ENCODE data around the gene CLEC10A. TPM values are rescaled to one million over a fixed set of nuclear protein-coding genes. Genes with fewer than 3 reads are reported as not detected.
"Not testable (repeated sequence)": the region's sequence is repeated elsewhere in the genome, so short reads cannot be mapped to it uniquely, and the experiment has no call there.

CLEC10A gene
- polyA plus RNA-seq (2013, experiment 1 of 2): not detected
- not detected for polyA plus RNA-seq (2013, experiment 2 of 2)

- Histone ChIP-seq H3K79me1 (ENCODE audit: low read length) (no peaks in the 10 kb centered on the region), H2AK5ac (ENCODE audit: low read length) (no peak within 1 kb of the TSS), H3K23ac (ENCODE audit: low read length) (no peak within 1 kb of the TSS), H3K36me3 (ENCODE audit: control insufficient read depth, insufficient read depth, low read length) (no peaks in the 10 kb centered on the region), H2BK15ac (replicated peaks; ENCODE audit: low read depth) (no peak within 1 kb of the TSS), H3K4me1 (ENCODE audit: control insufficient read depth, low read depth, low read length) (no peaks in the 10 kb centered on the region), H3K27me3 (ENCODE audit: insufficient read depth, low read length, poor library complexity) (no peaks in the 10 kb centered on the region), H3K4ac (ENCODE audit: low read depth, low read length) (no peak within 1 kb of the TSS), H3K18ac (ENCODE audit: low read length) (no peak within 1 kb of the TSS), H3K4me3 (ENCODE audit: low read length) (no peak within 1 kb of the TSS), H3K4me2 (ENCODE audit: low read length) (no peak within 1 kb of the TSS), H3K79me2 (ENCODE audit: control insufficient read depth, insufficient read depth, low read length) (no peaks in the 10 kb centered on the region), H3K56ac (ENCODE audit: low read length) (no peak within 1 kb of the TSS), H3K27ac (ENCODE audit: low read depth, low read length) (no peak within 1 kb of the TSS), H2BK120ac (ENCODE audit: low read depth, low read length) (no peak within 1 kb of the TSS), H4K8ac (ENCODE audit: low read depth, low read length) (no peak within 1 kb of the TSS), H2BK5ac (ENCODE audit: low read length) (no peak within 1 kb of the TSS), H3K9ac (ENCODE audit: low read length) (no peak within 1 kb of the TSS), H4K5ac (ENCODE audit: low read length) (no peak within 1 kb of the TSS)
- DNase-seq: no peak
- no CpG with 5 or more reads among the region's 15 CpGs for WGBS (ENCODE audit: extremely low coverage, insufficient coverage, low lambda C conversion rate)
Measured at GRCh38 chr17:7079581-7080455, at the start of gene CLEC10A. Gene CLEC10A, minus strand, starts transcription at chr17:7080251. Its CDS starts 1,439 bp downstream, at chr17:7078812.

- H3K79me2 ChIP-seq (ENCODE audit: control insufficient read depth, insufficient read depth, low read length): no peaks in the 10 kb centered on the region
- no peaks in the 10 kb centered on the region for H3K79me1 ChIP-seq (ENCODE audit: low read length)
Measured at GRCh38 chr17:7129311-7129710, 49.3 kb upstream of the CLEC10A start.

GRCh38 chr17:7128160-7128559 is 48.1 kb upstream of the CLEC10A start:
- Histone ChIP-seq H3K23ac (ENCODE audit: low read length) (no peak overlapping the region), H3K4me3 (ENCODE audit: low read length) (no peak overlapping the region), H3K27ac (ENCODE audit: low read depth, low read length) (no peak overlapping the region), H3K9ac (ENCODE audit: low read length) (no peak overlapping the region), H3K79me1 (ENCODE audit: low read length) (no peaks in the 10 kb centered on the region), H4K5ac (ENCODE audit: low read length) (no peak overlapping the region), H2BK5ac (ENCODE audit: low read length) (no peak overlapping the region), H3K79me2 (ENCODE audit: control insufficient read depth, insufficient read depth, low read length) (no peaks in the 10 kb centered on the region), H3K27me3 (ENCODE audit: insufficient read depth, low read length, poor library complexity) (no peaks in the 10 kb centered on the region), H2BK15ac (replicated peaks; ENCODE audit: low read depth) (no peak overlapping the region), H2AK5ac (ENCODE audit: low read length) (no peak overlapping the region), H3K18ac (ENCODE audit: low read length) (no peak overlapping the region), H3K56ac (ENCODE audit: low read length) (no peak overlapping the region), H3K4me2 (ENCODE audit: low read length) (no peak overlapping the region), H4K8ac (ENCODE audit: low read depth, low read length) (no peak overlapping the region), H3K4ac (ENCODE audit: low read depth, low read length) (no peak overlapping the region), H2BK120ac (ENCODE audit: low read depth, low read length) (no peak overlapping the region), H3K36me3 (ENCODE audit: control insufficient read depth, insufficient read depth, low read length) (no peaks in the 10 kb centered on the region), H3K4me1 (ENCODE audit: control insufficient read depth, low read depth, low read length) (peaks cover 6% of the 10 kb centered on the region)
- no CpG with 5 or more reads among the region's 5 CpGs for WGBS (ENCODE audit: extremely low coverage, insufficient coverage, low lambda C conversion rate)
- no peak for DNase-seq

More at GRCh38 chr17:7129311-7129710, 49.3 kb upstream of the CLEC10A start:
- no peak overlapping the region for H4K8ac ChIP-seq (ENCODE audit: low read depth, low read length)
- no peak overlapping the region for H2AK5ac ChIP-seq (ENCODE audit: low read length)
- H3K4me1 ChIP-seq (ENCODE audit: control insufficient read depth, low read depth, low read length): peaks cover 6% of the 10 kb centered on the region
- WGBS (ENCODE audit: extremely low coverage, insufficient coverage, low lambda C conversion rate): no CpG with 5 or more reads among the region's 8 CpGs
- no peak overlapping the region for H4K5ac ChIP-seq (ENCODE audit: low read length)
- no peaks in the 10 kb centered on the region for H3K36me3 ChIP-seq (ENCODE audit: control insufficient read depth, insufficient read depth, low read length)
- H2BK5ac ChIP-seq (ENCODE audit: low read length): no peak overlapping the region
- no peak overlapping the region for H3K4me3 ChIP-seq (ENCODE audit: low read length)
- H3K4ac ChIP-seq (ENCODE audit: low read depth, low read length): no peak overlapping the region
- no peak overlapping the region for H3K9ac ChIP-seq (ENCODE audit: low read length)
- no peak overlapping the region for H3K27ac ChIP-seq (ENCODE audit: low read depth, low read length)
- H2BK15ac ChIP-seq (replicated peaks; ENCODE audit: low read depth): no peak overlapping the region
- H2BK120ac ChIP-seq (ENCODE audit: low read depth, low read length): no peak overlapping the region
- H3K27me3 ChIP-seq (ENCODE audit: insufficient read depth, low read length, poor library complexity): no peaks in the 10 kb centered on the region
- H3K23ac ChIP-seq (ENCODE audit: low read length): no peak overlapping the region
- H3K18ac ChIP-seq (ENCODE audit: low read length): no peak overlapping the region
- no peak for DNase-seq
- no peak overlapping the region for H3K56ac ChIP-seq (ENCODE audit: low read length)
- H3K4me2 ChIP-seq (ENCODE audit: low read length): no peak overlapping the region

GRCh38 chr17:7127501-7127900 is 47.5 kb upstream of the CLEC10A start:
- not testable (repeated sequence) for H3K79me1 ChIP-seq (ENCODE audit: low read length); H3K27me3 ChIP-seq (ENCODE audit: insufficient read depth, low read length, poor library complexity); H3K4ac ChIP-seq (ENCODE audit: low read depth, low read length); H3K4me1 ChIP-seq (ENCODE audit: control insufficient read depth, low read depth, low read length); H3K9ac ChIP-seq (ENCODE audit: low read length); H3K23ac ChIP-seq (ENCODE audit: low read length); H3K4me3 ChIP-seq (ENCODE audit: low read length); H3K18ac ChIP-seq (ENCODE audit: low read length); H3K27ac ChIP-seq (ENCODE audit: low read depth, low read length); H2BK15ac ChIP-seq (replicated peaks; ENCODE audit: low read depth); H4K5ac ChIP-seq (ENCODE audit: low read length); H3K4me2 ChIP-seq (ENCODE audit: low read length); H3K79me2 ChIP-seq (ENCODE audit: control insufficient read depth, insufficient read depth, low read length); H3K36me3 ChIP-seq (ENCODE audit: control insufficient read depth, insufficient read depth, low read length); H3K56ac ChIP-seq (ENCODE audit: low read length); H2AK5ac ChIP-seq (ENCODE audit: low read length); DNase-seq; H4K8ac ChIP-seq (ENCODE audit: low read depth, low read length); H2BK5ac ChIP-seq (ENCODE audit: low read length); H2BK120ac ChIP-seq (ENCODE audit: low read depth, low read length)
- WGBS (ENCODE audit: extremely low coverage, insufficient coverage, low lambda C conversion rate): no CpG with 5 or more reads among the region's 5 CpGs

- not testable (repeated sequence) for H3K4me1 ChIP-seq (ENCODE audit: control insufficient read depth, low read depth, low read length); H3K4me2 ChIP-seq (ENCODE audit: low read length); H3K18ac ChIP-seq (ENCODE audit: low read length); H3K79me2 ChIP-seq (ENCODE audit: control insufficient read depth, insufficient read depth, low read length); H3K4ac ChIP-seq (ENCODE audit: low read depth, low read length); H3K27me3 ChIP-seq (ENCODE audit: insufficient read depth, low read length, poor library complexity); H3K23ac ChIP-seq (ENCODE audit: low read length); H3K56ac ChIP-seq (ENCODE audit: low read length); H2BK120ac ChIP-seq (ENCODE audit: low read depth, low read length); H3K79me1 ChIP-seq (ENCODE audit: low read length); DNase-seq; H3K9ac ChIP-seq (ENCODE audit: low read length); H4K8ac ChIP-seq (ENCODE audit: low read depth, low read length); H3K4me3 ChIP-seq (ENCODE audit: low read length); H4K5ac ChIP-seq (ENCODE audit: low read length); H2AK5ac ChIP-seq (ENCODE audit: low read length); H3K27ac ChIP-seq (ENCODE audit: low read depth, low read length); H2BK15ac ChIP-seq (replicated peaks; ENCODE audit: low read depth); H3K36me3 ChIP-seq (ENCODE audit: control insufficient read depth, insufficient read depth, low read length); H2BK5ac ChIP-seq (ENCODE audit: low read length)
- no CpG with 5 or more reads among the region's 12 CpGs for WGBS (ENCODE audit: extremely low coverage, insufficient coverage, low lambda C conversion rate)
Measured at GRCh38 chr17:7126386-7126785, 46.3 kb upstream of the CLEC10A start.
